Measurements from ENCODE around the gene FHAD1.

FHAD1 gene

DNA sequence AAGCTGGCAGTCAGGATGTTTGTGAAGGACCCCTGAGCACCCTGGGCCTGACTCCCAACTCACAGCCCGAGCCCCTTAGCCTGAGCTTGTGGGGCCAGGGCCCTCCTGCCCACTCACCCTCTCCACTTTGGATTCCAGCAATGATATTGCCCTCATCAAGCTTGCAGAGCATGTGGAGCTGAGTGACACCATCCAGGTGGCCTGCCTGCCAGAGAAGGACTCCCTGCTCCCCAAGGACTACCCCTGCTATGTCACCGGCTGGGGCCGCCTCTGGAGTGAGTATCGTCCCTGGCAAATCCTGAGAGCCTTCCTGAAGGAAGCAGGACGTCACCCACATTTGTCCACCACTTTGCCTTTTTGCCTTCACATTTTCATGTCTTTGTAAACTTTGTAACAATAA, 196.3 kb downstream of the FHAD1 start:
- H3F3A ChIP-seq (ENCODE audit: insufficient read depth, low read length), result no peaks in the 10 kb centered on the region
- H3K4me3 ChIP-seq (ENCODE audit: low read length), result no peak overlapping the region
- H3K9me3 ChIP-seq (replicated peaks; ENCODE audit: insufficient read depth, low read length), result no peaks in the 10 kb centered on the region
- H2AFZ ChIP-seq (ENCODE audit: low read length), result no peak overlapping the region
- DNase-seq, result no peak
- H4K20me1 ChIP-seq (ENCODE audit: insufficient read depth, low read length), result no peaks in the 10 kb centered on the region
- no peaks in the 10 kb centered on the region for H3K36me3 ChIP-seq (replicated peaks; ENCODE audit: insufficient read depth, low read length)
- no peak overlapping the region for H3K9ac ChIP-seq (ENCODE audit: low read length)
- no peaks in the 10 kb centered on the region for H3K4me1 ChIP-seq (ENCODE audit: low read length)
- TF ChIP-seq EZH2phosphoT487 (IDR thresholded peaks at IDR 0.05; ENCODE audit: low read length) (no peak), EZH2 (optimal IDR thresholded peaks at IDR 0.05; ENCODE audit: low read depth, low read length) (no peak)
- TF ChIP-seq, protein P1, sequence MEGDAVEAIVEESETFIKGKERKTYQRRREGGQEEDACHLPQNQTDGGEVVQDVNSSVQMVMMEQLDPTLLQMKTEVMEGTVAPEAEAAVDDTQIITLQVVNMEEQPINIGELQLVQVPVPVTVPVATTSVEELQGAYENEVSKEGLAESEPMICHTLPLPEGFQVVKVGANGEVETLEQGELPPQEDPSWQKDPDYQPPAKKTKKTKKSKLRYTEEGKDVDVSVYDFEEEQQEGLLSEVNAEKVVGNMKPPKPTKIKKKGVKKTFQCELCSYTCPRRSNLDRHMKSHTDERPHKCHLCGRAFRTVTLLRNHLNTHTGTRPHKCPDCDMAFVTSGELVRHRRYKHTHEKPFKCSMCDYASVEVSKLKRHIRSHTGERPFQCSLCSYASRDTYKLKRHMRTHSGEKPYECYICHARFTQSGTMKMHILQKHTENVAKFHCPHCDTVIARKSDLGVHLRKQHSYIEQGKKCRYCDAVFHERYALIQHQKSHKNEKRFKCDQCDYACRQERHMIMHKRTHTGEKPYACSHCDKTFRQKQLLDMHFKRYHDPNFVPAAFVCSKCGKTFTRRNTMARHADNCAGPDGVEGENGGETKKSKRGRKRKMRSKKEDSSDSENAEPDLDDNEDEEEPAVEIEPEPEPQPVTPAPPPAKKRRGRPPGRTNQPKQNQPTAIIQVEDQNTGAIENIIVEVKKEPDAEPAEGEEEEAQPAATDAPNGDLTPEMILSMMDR (IDR thresholded peaks at IDR 0.05; ENCODE audit: low read length), result no peak
- H3K79me2 ChIP-seq (ENCODE audit: low read length), result no peaks in the 10 kb centered on the region
- H3K9me2 ChIP-seq (replicated peaks; ENCODE audit: insufficient read depth, low read length), result no peaks in the 10 kb centered on the region
- peaks cover 8% of the 10 kb centered on the region; the same call in 1 of the 2 replicates for H3K27me3 ChIP-seq (replicated peaks; ENCODE audit: insufficient read depth, low read length)
- H3K4me2 ChIP-seq (ENCODE audit: low read depth, low read length), result no peak overlapping the region
- no peak overlapping the region for H3K27ac ChIP-seq (ENCODE audit: low read length)

DNA sequence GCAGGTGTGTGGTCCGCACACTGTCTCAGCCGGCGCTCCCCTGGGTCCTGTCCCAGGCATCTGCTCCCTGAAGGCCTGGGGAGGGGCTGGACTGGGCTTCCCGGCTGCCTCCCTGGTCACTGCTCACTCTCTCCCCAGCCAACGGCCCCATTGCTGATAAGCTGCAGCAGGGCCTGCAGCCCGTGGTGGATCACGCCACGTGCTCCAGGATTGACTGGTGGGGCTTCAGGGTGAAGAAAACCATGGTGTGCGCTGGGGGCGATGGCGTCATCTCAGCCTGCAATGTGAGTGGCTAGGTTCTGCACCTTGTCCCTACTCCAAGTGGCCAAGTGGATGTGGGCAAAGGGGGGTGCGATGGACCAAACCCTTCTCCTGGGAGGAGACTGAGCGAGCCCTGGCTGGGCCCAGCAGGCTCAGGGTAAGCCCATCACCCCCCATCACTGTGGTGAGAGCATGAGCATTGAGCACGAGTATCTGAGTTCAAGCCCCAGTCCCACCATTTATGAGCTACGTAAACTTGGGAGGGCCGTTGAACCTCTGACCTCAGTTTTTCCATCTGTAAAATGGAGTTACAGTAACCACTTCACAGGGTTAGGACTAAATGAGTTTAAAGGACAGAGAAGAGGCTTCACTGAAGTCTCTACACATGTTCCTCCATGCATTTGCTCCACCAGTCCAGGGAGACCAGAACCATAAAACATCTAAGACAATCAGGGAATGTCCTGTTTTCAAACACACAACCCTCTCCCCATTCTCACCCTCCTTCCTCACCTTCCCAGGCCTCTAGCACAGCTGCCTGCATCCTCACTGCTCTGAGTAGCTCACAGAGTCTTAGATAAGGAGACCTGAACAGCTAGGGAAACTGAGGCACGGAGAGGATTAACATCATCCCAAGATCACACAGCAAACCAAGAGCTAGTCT, 197.7 kb downstream of the FHAD1 start:
- Histone ChIP-seq H2AFZ (ENCODE audit: low read length) (no peak overlapping the region), H3K27me3 (replicated peaks; ENCODE audit: insufficient read depth, low read length) (peaks cover 8% of the 10 kb centered on the region; the same call in 1 of the 2 replicates), H3K9me3 (replicated peaks; ENCODE audit: insufficient read depth, low read length) (no peaks in the 10 kb centered on the region), H3K9ac (ENCODE audit: low read length) (no peak overlapping the region), H3K4me2 (ENCODE audit: low read depth, low read length) (no peak overlapping the region), H3K27ac (ENCODE audit: low read length) (no peak overlapping the region), H4K20me1 (ENCODE audit: insufficient read depth, low read length) (no peaks in the 10 kb centered on the region), H3K79me2 (ENCODE audit: low read length) (no peaks in the 10 kb centered on the region), H3K9me2 (replicated peaks; ENCODE audit: insufficient read depth, low read length) (no peaks in the 10 kb centered on the region), H3F3A (ENCODE audit: insufficient read depth, low read length) (no peaks in the 10 kb centered on the region), H3K4me3 (ENCODE audit: low read length) (no peak overlapping the region), H3K36me3 (replicated peaks; ENCODE audit: insufficient read depth, low read length) (no peaks in the 10 kb centered on the region), H3K4me1 (ENCODE audit: low read length) (no peaks in the 10 kb centered on the region)
- TF ChIP-seq, protein P1 (IDR thresholded peaks at IDR 0.05; ENCODE audit: low read length), result no peak
- no peak for TF ChIP-seq EZH2phosphoT487 (IDR thresholded peaks at IDR 0.05; ENCODE audit: low read length)
- no peak for TF ChIP-seq EZH2 (optimal IDR thresholded peaks at IDR 0.05; ENCODE audit: low read depth, low read length)
- no peak for DNase-seq

- Histone ChIP-seq H3K9me3 (replicated peaks; ENCODE audit: insufficient read depth, low read length) (no peaks in the 10 kb centered on the region), H3F3A (ENCODE audit: insufficient read depth, low read length) (no peaks in the 10 kb centered on the region), H3K27me3 (replicated peaks; ENCODE audit: insufficient read depth, low read length) (peaks cover 8% of the 10 kb centered on the region; the same call in 1 of the 2 replicates), H3K27ac (ENCODE audit: low read length) (no peak overlapping the region), H3K9ac (ENCODE audit: low read length) (no peak overlapping the region), H3K4me2 (ENCODE audit: low read depth, low read length) (no peak overlapping the region), H3K4me1 (ENCODE audit: low read length) (no peaks in the 10 kb centered on the region), H3K79me2 (ENCODE audit: low read length) (no peaks in the 10 kb centered on the region), H3K4me3 (ENCODE audit: low read length) (no peak overlapping the region), H3K36me3 (replicated peaks; ENCODE audit: insufficient read depth, low read length) (no peaks in the 10 kb centered on the region), H3K9me2 (replicated peaks; ENCODE audit: insufficient read depth, low read length) (no peaks in the 10 kb centered on the region), H4K20me1 (ENCODE audit: insufficient read depth, low read length) (no peaks in the 10 kb centered on the region), H2AFZ (ENCODE audit: low read length) (no peak overlapping the region)
- TF ChIP-seq EZH2phosphoT487 (IDR thresholded peaks at IDR 0.05; ENCODE audit: low read length), result no peak
- no peak for DNase-seq
Measured at GRCh38 chr1:15445390-15446122, 198.5 kb downstream of the FHAD1 start.

All from MM.1S (cell line).